Astrocyte (in vitro differentiated cells and primary cell): ENCODE results near the gene PPP2R3B. TPM values are rescaled to one million over a fixed set of nuclear protein-coding genes. Genes with fewer than 3 reads are reported as not detected.

Source experiments
- DNase-seq: peaks from one replicate; pipeline ENCODE4 v3.0.0-alpha.2; 2010; ENCODE audit warnings: low read depth
- FAIRE-seq: peaks from 2 replicates; lab custom pipeline; 2011; peaks lifted over from hg19 to GRCh38; lab: Jason Lieb, UNC
- H2AFZ ChIP-seq: 2 replicates; pipeline ENCODE4 v1.6.0; 2012; ENCODE audit warnings: low read depth, low read length, inconsistent platforms
- H3K27ac ChIP-seq: 2 replicates; pipeline ENCODE4 v1.5.1; 2011; ENCODE audit warnings: low read depth, low read length, inconsistent platforms
- H3K27me3 ChIP-seq: 2 replicates; pipeline ENCODE4 v1.6.0; 2011; ENCODE audit warnings: low read length, inconsistent platforms; ENCODE audit not compliant: insufficient read depth
- H3K36me3 ChIP-seq: 2 replicates; pipeline ENCODE4 v1.5.1; 2011; ENCODE audit warnings: low read length, inconsistent platforms; ENCODE audit not compliant: insufficient read depth
- H3K4me1 ChIP-seq: 2 replicates; pipeline ENCODE4 v1.5.1; 2011; ENCODE audit warnings: low read length, inconsistent platforms; ENCODE audit not compliant: insufficient read depth
- H3K4me2 ChIP-seq: 2 replicates; pipeline ENCODE4 v1.6.0; 2012; ENCODE audit warnings: low read length, inconsistent platforms
- H3K4me3 ChIP-seq: 2 replicates; pipeline ENCODE4 v1.5.1; 2011; ENCODE audit warnings: low read depth, mild to moderate bottlenecking, low read length, inconsistent platforms; ENCODE audit not compliant: insufficient read depth
- H3K79me2 ChIP-seq: 2 replicates; pipeline ENCODE4 v1.6.0; 2012; ENCODE audit warnings: mild to moderate bottlenecking, low read length, inconsistent platforms; ENCODE audit not compliant: insufficient read depth
- H3K9ac ChIP-seq: 2 replicates; pipeline ENCODE4 v1.6.0; 2012; ENCODE audit warnings: mild to moderate bottlenecking, low read length, inconsistent platforms
- H3K9me3 ChIP-seq: 2 replicates; pipeline ENCODE4 v1.5.1; 2012; ENCODE audit warnings: low read depth, mild to moderate bottlenecking, low read length, inconsistent platforms; ENCODE audit not compliant: insufficient read depth
- H4K20me1 ChIP-seq: 2 replicates; pipeline ENCODE4 v1.6.0; 2012; ENCODE audit warnings: low read length, inconsistent platforms; ENCODE audit not compliant: insufficient read depth
- H3K27ac Mint-ChIP-seq: one replicate; pipeline ENCODE4 v1.8.0; 2021; ENCODE audit warnings: mild to moderate bottlenecking, mixed read lengths; ENCODE audit not compliant: unreplicated experiment
- H3K27me3 Mint-ChIP-seq: one replicate; pipeline ENCODE4 v1.8.0; 2021; ENCODE audit warnings: low read depth, mixed read lengths; ENCODE audit not compliant: unreplicated experiment
- H3K36me3 Mint-ChIP-seq: one replicate; pipeline ENCODE4 v1.8.0; 2021; ENCODE audit warnings: low read depth, mixed read lengths; ENCODE audit not compliant: unreplicated experiment
- H3K4me1 Mint-ChIP-seq: one replicate; pipeline ENCODE4 v1.8.0; 2021; ENCODE audit warnings: low read depth, mixed read lengths; ENCODE audit not compliant: unreplicated experiment
- H3K4me3 Mint-ChIP-seq: one replicate; pipeline ENCODE4 v1.8.0; 2021; ENCODE audit warnings: mild to moderate bottlenecking, moderate library complexity, mixed read lengths; ENCODE audit not compliant: unreplicated experiment
- H3K9me3 Mint-ChIP-seq: one replicate; pipeline ENCODE4 v1.8.0; 2021; ENCODE audit warnings: mild to moderate bottlenecking, mixed read lengths; ENCODE audit not compliant: unreplicated experiment
- CTCF ChIP-seq: IDR thresholded peaks from 2 replicates; pipeline ENCODE4 v1.5.1; 2011; ENCODE audit warnings: low read depth, mild to moderate bottlenecking, inconsistent platforms, low read length, moderate library complexity; ENCODE audit not compliant: insufficient read depth
- EZH2 ChIP-seq: IDR thresholded peaks from 2 replicates; pipeline ENCODE4 v1.6.1; 2012; ENCODE audit warnings: mild to moderate bottlenecking, low read length, inconsistent platforms; ENCODE audit not compliant: insufficient read depth
- total RNA-seq: library from RNA; stranded (reverse); gene quantifications from 2 replicates; pipeline ENCODE4 v1.2.1, GENCODE V29; 2021

PPP2R3B gene
- total RNA-seq, 1 donor from 2014 or later: 44.7 TPM

DNA sequence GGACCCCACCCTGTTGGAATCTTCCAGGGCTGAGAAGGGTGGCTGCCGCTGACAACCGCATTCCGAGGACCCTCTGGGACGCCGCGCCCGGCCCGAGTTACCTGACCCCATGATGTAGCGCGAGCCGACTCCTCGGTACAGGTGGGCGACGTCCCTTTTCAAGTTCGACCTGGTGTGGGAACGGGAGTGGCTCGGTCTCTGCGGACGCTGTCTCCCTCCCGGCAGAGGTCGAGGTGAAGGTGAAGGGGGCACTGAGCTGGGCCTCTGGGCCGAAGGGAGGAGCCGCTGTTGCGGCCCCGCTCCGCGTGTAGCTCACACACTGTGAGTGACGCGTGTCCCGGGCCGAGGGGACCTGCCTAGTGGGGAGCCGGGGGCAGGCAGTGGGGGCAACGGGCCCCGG is 72.7 kb downstream of the PPP2R3B start:
- H3K4me3 Mint-ChIP-seq: no peak overlapping the region
- FAIRE-seq: no peak
- TF ChIP-seq EZH2 (no peak), CTCF (no peak)

GRCh38 chrX:313546-313945 is 73.2 kb downstream of the PPP2R3B start:
- FAIRE-seq (no peak), DNase-seq (no peak)
- Histone ChIP-seq H3K36me3 (peaks cover 8% of the 10 kb centered on the region), H3K9ac (no peak overlapping the region), H3K27me3 (no peaks in the 10 kb centered on the region), H3K4me1 (no peaks in the 10 kb centered on the region), H3K4me3 (no peak overlapping the region), H3K27ac (no peak overlapping the region), H3K4me2 (no peak overlapping the region), H4K20me1 (peaks cover 20% of the 10 kb centered on the region), H3K9me3 (no peaks in the 10 kb centered on the region), H3K79me2 (peaks cover 15% of the 10 kb centered on the region), H2AFZ (no peak overlapping the region)
- H3K27ac Mint-ChIP-seq: no peak overlapping the region
- H3K9me3 Mint-ChIP-seq: no peaks in the 10 kb centered on the region
- H3K4me1 Mint-ChIP-seq: no peaks in the 10 kb centered on the region
- no peaks in the 10 kb centered on the region for H3K27me3 Mint-ChIP-seq
- TF ChIP-seq CTCF: no peak
- TF ChIP-seq EZH2: no peak
- H3K36me3 Mint-ChIP-seq: peaks cover 10% of the 10 kb centered on the region
- H3K4me3 Mint-ChIP-seq: no peak overlapping the region

More for the DNA sequence above, 72.7 kb downstream of the PPP2R3B start:
- Histone ChIP-seq H3K79me2 (peaks cover 15% of the 10 kb centered on the region), H3K4me3 (no peak overlapping the region), H3K27ac (no peak overlapping the region), H3K4me2 (no peak overlapping the region), H3K36me3 (peaks cover 8% of the 10 kb centered on the region), H3K9ac (no peak overlapping the region), H4K20me1 (peaks cover 20% of the 10 kb centered on the region), H3K27me3 (no peaks in the 10 kb centered on the region), H2AFZ (no peak overlapping the region), H3K4me1 (no peaks in the 10 kb centered on the region), H3K9me3 (no peaks in the 10 kb centered on the region)
- Mint-ChIP-seq H3K4me1 (no peaks in the 10 kb centered on the region), H3K27me3 (no peaks in the 10 kb centered on the region), H3K36me3 (peaks cover 10% of the 10 kb centered on the region), H3K27ac (no peak overlapping the region), H3K9me3 (no peaks in the 10 kb centered on the region)
- no peak for DNase-seq

GRCh38 chrX:312621-313331 is 73.9 kb downstream of the PPP2R3B start:
- Histone ChIP-seq H4K20me1 (peaks cover 20% of the 10 kb centered on the region), H3K79me2 (peaks cover 15% of the 10 kb centered on the region), H3K9ac (no peak overlapping the region), H3K4me1 (no peaks in the 10 kb centered on the region), H3K36me3 (peaks cover 12% of the 10 kb centered on the region), H3K27ac (no peak overlapping the region), H2AFZ (no peak overlapping the region), H3K4me3 (no peak overlapping the region), H3K4me2 (no peak overlapping the region), H3K9me3 (no peaks in the 10 kb centered on the region), H3K27me3 (no peaks in the 10 kb centered on the region)
- no peak for FAIRE-seq
- H3K36me3 Mint-ChIP-seq: peaks cover 11% of the 10 kb centered on the region
- H3K9me3 Mint-ChIP-seq: no peaks in the 10 kb centered on the region
- no peak overlapping the region for H3K27ac Mint-ChIP-seq
- no peaks in the 10 kb centered on the region for H3K4me1 Mint-ChIP-seq
- no peak for DNase-seq
- no peak for TF ChIP-seq CTCF
- TF ChIP-seq EZH2: no peak
- H3K27me3 Mint-ChIP-seq: no peaks in the 10 kb centered on the region
- no peak overlapping the region for H3K4me3 Mint-ChIP-seq
